ENCODE results near the gene FKBP8.
"Not testable (repeated sequence)": the region's sequence is repeated elsewhere in the genome, so short reads cannot be mapped to it uniquely, and the experiment has no call there.

FKBP8 gene

DNA sequence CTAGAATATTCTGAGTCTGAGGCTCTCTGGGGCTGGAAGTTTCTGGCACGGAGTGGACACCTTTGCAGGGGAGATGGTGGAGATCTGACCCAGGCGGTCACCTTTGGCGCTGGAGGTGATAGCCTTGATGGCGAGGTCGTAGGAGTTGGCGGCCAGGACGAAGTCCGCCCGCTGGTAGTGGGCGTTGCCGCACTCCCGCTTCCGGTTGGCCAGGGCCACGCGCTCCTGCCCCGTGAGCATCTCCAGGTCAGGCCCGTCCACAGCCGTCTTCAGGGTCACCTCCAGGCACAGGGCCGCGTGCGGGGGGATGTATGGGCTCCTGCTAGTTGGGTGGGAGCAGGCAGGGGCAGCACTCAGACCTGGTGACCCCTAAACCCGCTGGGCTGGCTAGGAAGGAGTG, 5.3 kb downstream of the FKBP8 start:
- peaks cover 43% of the 10 kb centered on the region for H3K36me3 ChIP-seq (ENCODE audit: control insufficient read depth, insufficient read depth, low read length)
- DNase-seq (ENCODE audit: low read depth, low spot score), result no peak
- H3K27ac ChIP-seq (ENCODE audit: low read length), result no peak overlapping the region
- no peaks in the 10 kb centered on the region for H3K9me3 ChIP-seq (ENCODE audit: control insufficient read depth, insufficient read depth, low read length)
- no CpG with 5 or more reads among the region's 22 CpGs for WGBS (ENCODE audit: insufficient coverage, insufficient read length)
- no peaks in the 10 kb centered on the region for H3K27me3 ChIP-seq (ENCODE audit: control insufficient read depth, insufficient read depth, low read length)
- no peak overlapping the region for H3K4me3 ChIP-seq (ENCODE audit: low read length)
- no peaks in the 10 kb centered on the region; the same call in 1 of the 2 replicates for H3K4me1 ChIP-seq (ENCODE audit: control insufficient read depth, insufficient read depth, low read length)

DNA sequence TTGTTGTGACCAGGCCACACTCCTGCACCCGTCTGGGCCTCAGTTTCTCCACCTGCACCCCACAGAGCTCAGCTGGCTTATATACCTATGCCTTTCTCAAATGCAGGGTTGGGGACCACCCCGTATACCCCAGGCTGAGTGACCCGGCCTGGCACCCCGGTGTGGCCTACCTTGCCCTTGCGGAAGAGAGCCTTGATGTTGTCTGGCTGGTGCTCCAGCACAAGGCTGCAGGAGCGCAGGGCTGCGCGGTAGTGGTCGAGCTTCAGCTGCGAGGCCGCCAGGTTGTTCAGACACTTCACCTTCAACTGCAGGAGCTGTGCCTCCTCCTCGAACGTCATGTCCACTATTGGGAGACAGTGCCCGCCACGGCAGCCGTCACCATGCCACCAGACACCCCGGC, 5.9 kb downstream of the FKBP8 start:
- Histone ChIP-seq H3K27me3 (ENCODE audit: control insufficient read depth, insufficient read depth, low read length) (no peaks in the 10 kb centered on the region), H3K36me3 (ENCODE audit: control insufficient read depth, insufficient read depth, low read length) (peaks cover 50% of the 10 kb centered on the region), H3K4me1 (ENCODE audit: control insufficient read depth, insufficient read depth, low read length) (no peaks in the 10 kb centered on the region; the same call in 1 of the 2 replicates), H3K4me3 (ENCODE audit: low read length) (no peak overlapping the region), H3K27ac (ENCODE audit: low read length) (no peak overlapping the region), H3K9me3 (ENCODE audit: control insufficient read depth, insufficient read depth, low read length) (no peaks in the 10 kb centered on the region)
- WGBS (ENCODE audit: insufficient coverage, insufficient read length), result no CpG with 5 or more reads among the region's 17 CpGs
- DNase-seq (ENCODE audit: low read depth, low spot score), result no peak

DNA sequence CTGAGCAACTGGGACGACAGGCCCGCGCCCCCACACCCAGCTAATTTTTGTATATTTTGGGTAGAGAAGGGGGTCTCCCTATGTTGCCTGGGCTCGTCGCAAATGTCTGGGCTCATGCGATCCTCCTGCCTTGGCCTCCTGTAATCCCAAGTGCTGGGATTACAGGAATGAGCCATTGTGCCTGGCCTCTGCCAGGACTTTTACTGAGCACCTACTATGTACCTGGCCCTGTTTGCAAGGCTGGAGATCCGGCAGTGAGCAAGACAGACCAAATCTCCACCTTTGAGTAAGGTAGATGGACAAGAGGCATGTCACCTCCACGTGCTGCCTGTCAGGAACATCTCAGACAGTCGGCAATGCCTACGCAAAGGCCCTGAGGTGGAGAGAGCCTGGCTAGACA, 6.9 kb downstream of the FKBP8 start:
- no peak for DNase-seq (ENCODE audit: low read depth, low spot score)
- H3K36me3 ChIP-seq (ENCODE audit: control insufficient read depth, insufficient read depth, low read length), result peaks cover 54% of the 10 kb centered on the region

DNA sequence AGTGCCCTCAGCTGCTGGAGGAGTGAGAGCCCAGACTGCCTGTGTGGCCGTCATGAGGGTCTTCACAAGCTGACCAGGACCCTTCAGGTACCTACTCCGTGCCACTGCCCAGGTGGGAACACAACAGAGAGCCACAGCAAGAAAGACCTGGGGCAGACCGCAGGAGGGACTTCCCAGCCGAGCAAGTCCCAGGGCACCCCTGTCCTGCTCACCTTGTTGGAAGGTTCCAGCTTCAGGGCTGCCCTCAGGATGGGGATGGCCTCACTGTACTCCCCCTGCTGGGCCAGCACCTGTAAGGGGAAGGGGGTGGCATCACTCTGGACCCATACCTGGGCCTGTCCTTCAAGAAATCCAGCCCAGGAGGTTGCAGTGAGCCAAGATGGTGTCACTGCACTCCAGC, 10.3 kb downstream of the FKBP8 start:
- WGBS (ENCODE audit: insufficient coverage, insufficient read length), result no CpG with 5 or more reads among the region's 4 CpGs
- Histone ChIP-seq H3K36me3 (ENCODE audit: control insufficient read depth, insufficient read depth, low read length) (peaks cover 40% of the 10 kb centered on the region), H3K4me3 (ENCODE audit: low read length) (no peak overlapping the region), H3K4me1 (ENCODE audit: control insufficient read depth, insufficient read depth, low read length) (no peaks in the 10 kb centered on the region; the same call in 1 of the 2 replicates), H3K27me3 (ENCODE audit: control insufficient read depth, insufficient read depth, low read length) (no peaks in the 10 kb centered on the region), H3K27ac (ENCODE audit: low read length) (no peak overlapping the region), H3K9me3 (ENCODE audit: control insufficient read depth, insufficient read depth, low read length) (no peaks in the 10 kb centered on the region)
- no peak for DNase-seq (ENCODE audit: low read depth, low spot score)

More for the DNA sequence above, 6.9 kb downstream of the FKBP8 start:
- H3K27me3 ChIP-seq (ENCODE audit: control insufficient read depth, insufficient read depth, low read length), result no peaks in the 10 kb centered on the region
- no peak overlapping the region for H3K4me3 ChIP-seq (ENCODE audit: low read length)
- H3K27ac ChIP-seq (ENCODE audit: low read length), result no peak overlapping the region
- no peaks in the 10 kb centered on the region; the same call in 1 of the 2 replicates for H3K4me1 ChIP-seq (ENCODE audit: control insufficient read depth, insufficient read depth, low read length)
- no peaks in the 10 kb centered on the region for H3K9me3 ChIP-seq (ENCODE audit: control insufficient read depth, insufficient read depth, low read length)
- WGBS (ENCODE audit: insufficient coverage, insufficient read length), result no CpG with 5 or more reads among the region's 10 CpGs

DNA sequence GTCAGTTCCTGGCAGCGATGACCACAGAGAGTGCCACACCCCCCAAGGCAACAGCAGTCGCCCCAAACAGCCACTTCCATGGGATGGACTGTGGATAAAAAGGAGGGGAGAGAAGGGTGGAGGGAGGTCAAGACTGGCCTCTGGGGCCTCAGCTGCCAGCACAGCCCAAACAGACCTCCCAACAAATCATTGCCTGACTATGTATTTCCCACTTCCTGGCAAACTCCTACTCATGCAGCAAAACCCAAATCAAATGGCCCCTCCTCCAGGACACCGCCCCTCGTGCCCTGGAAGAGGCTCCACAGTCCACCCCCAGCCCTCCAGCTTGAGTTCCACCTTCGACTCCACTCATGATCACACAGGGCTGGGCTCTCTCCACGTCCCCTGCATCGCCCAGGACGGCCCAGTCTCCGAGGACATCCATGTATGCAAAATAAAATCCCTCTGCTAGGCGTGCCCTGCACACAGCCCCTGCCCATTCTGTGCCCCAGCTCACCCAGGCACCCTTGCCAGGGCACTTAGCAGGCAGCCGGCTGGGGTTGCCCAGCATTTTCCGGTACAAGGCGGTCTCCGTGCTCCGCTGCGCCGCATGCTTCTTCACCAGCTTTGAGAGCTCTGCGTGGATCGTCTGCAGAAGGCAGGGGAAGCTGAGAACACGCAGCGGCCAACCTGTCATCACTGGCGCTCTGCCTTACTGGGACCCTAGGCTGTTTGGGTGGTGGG, 11.0 kb downstream of the FKBP8 start:
- Histone ChIP-seq H3K9me3 (ENCODE audit: control insufficient read depth, insufficient read depth, low read length) (no peaks in the 10 kb centered on the region), H3K4me3 (ENCODE audit: low read length) (no peak overlapping the region), H3K27ac (ENCODE audit: low read length) (no peak overlapping the region), H3K36me3 (ENCODE audit: control insufficient read depth, insufficient read depth, low read length) (peaks cover 33% of the 10 kb centered on the region), H3K4me1 (ENCODE audit: control insufficient read depth, insufficient read depth, low read length) (no peaks in the 10 kb centered on the region), H3K27me3 (ENCODE audit: control insufficient read depth, insufficient read depth, low read length) (no peaks in the 10 kb centered on the region)
- WGBS (ENCODE audit: insufficient coverage, insufficient read length), result no CpG with 5 or more reads among the region's 22 CpGs
- no peak for DNase-seq (ENCODE audit: low read depth, low spot score)

DNA sequence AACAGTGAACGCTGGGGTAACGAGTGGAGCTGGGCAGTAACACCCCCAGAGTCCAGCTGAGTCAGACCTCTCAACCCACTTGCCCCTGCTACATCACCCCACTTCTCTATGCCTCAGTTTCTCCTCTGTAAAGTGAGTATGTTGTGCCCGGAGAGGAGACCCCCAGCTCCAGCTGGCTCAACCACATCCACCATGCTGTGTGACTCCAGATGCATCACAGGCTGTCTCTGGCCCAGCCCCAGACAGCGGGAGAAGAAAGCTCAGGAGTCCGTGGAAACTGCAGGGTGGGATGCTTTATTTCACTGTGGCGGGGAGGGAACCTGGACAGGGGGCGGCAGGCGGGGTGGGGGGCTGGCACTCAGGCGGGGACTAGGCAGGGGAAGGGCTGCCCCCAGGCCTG, 11.9 kb downstream of the FKBP8 start:
- DNase-seq (ENCODE audit: low read depth, low spot score), result no peak
- peaks cover 28% of the 10 kb centered on the region for H3K36me3 ChIP-seq (ENCODE audit: control insufficient read depth, insufficient read depth, low read length)
- H3K9me3 ChIP-seq (ENCODE audit: control insufficient read depth, insufficient read depth, low read length), result no peaks in the 10 kb centered on the region
- H3K27ac ChIP-seq (ENCODE audit: low read length), result no peak overlapping the region
- WGBS (ENCODE audit: insufficient coverage, insufficient read length), result no CpG with 5 or more reads among the region's 9 CpGs
- H3K4me1 ChIP-seq (ENCODE audit: control insufficient read depth, insufficient read depth, low read length), result no peaks in the 10 kb centered on the region
- no peak overlapping the region for H3K4me3 ChIP-seq (ENCODE audit: low read length)
- H3K27me3 ChIP-seq (ENCODE audit: control insufficient read depth, insufficient read depth, low read length), result no peaks in the 10 kb centered on the region

DNA sequence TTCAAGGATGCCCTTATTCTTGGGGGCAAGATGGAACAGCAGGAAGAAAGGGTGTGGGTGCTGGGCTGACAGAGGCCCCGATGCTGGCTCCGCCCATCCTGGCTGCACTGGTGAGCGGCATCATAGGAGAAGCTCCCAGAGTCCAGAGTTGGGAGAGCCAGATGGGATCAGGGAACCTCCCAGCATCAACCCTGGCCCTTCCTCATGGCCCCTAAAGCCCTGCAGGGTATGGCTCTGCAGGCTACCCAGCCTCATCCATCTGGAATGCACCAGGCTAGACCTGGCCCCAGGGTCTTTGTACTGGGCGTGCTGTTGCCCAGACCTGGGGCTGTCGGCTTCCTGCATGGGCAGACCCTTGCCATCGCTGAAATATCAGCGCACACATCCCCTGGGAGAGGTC, 13.6 kb downstream of the FKBP8 start:
- Histone ChIP-seq H3K27me3 (ENCODE audit: control insufficient read depth, insufficient read depth, low read length) (no peaks in the 10 kb centered on the region), H3K36me3 (ENCODE audit: control insufficient read depth, insufficient read depth, low read length) (peaks cover 20% of the 10 kb centered on the region), H3K4me3 (ENCODE audit: low read length) (no peak overlapping the region), H3K27ac (ENCODE audit: low read length) (no peak overlapping the region), H3K4me1 (ENCODE audit: control insufficient read depth, insufficient read depth, low read length) (no peaks in the 10 kb centered on the region), H3K9me3 (ENCODE audit: control insufficient read depth, insufficient read depth, low read length) (no peaks in the 10 kb centered on the region)
- no CpG with 5 or more reads among the region's 7 CpGs for WGBS (ENCODE audit: insufficient coverage, insufficient read length)
- DNase-seq (ENCODE audit: low read depth, low spot score), result no peak

DNA sequence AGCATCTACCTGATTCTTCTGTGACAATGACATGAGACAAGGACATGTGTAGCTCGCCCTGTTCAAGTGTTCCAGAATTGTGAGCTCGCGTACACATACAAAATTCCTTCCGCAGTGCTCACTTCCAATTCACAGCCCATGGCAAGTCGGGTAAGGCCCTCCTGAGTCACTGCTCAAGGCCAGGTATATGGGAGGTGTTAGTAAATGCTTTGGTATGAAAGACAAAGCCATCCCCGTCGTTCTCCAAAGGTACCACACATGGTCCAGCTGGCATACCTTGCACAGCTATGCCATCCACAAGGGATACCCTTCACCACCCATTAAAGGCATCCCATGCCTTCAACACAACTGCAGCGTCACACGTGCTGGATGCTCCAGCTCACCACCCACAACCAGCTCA, 17.1 kb downstream of the FKBP8 start:
- Histone ChIP-seq H3K4me1 (ENCODE audit: control insufficient read depth, insufficient read depth, low read length) (no peaks in the 10 kb centered on the region), H3K9me3 (ENCODE audit: control insufficient read depth, insufficient read depth, low read length) (no peaks in the 10 kb centered on the region), H3K36me3 (ENCODE audit: control insufficient read depth, insufficient read depth, low read length) (peaks cover under 1% of the 10 kb centered on the region; the same call in 1 of the 2 replicates), H3K4me3 (ENCODE audit: low read length) (no peak overlapping the region), H3K27ac (ENCODE audit: low read length) (no peak overlapping the region), H3K27me3 (ENCODE audit: control insufficient read depth, insufficient read depth, low read length) (no peaks in the 10 kb centered on the region)
- DNase-seq (ENCODE audit: low read depth, low spot score), result no peak
- no CpG with 5 or more reads among the region's 9 CpGs for WGBS (ENCODE audit: insufficient coverage, insufficient read length)

DNA sequence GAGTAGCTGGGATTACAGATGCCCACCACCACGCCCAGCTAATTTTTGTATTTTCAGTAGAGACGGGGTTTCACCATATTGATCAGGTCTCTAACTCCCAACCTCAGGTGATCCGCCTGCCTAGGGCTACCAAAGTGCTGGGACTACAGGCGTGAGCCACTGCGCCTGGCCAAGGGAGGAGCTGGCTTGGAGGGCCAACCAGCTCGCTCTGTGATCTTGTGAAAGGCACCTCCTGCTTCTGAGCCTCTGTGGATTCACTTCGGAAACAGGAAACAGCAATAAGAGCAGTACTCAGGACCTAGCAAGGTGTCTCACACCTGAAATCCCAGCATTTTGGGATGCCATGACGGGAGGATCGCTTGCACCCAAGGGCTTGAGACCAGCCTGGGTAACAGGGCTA, 19.5 kb downstream of the FKBP8 start:
- H3K4me1 ChIP-seq (ENCODE audit: control insufficient read depth, insufficient read depth, low read length), result 0 out of 2 replicates have a peak, but pooled peaks cover 2% of the 10 kb centered on the region
- no CpG with 5 or more reads among the region's 9 CpGs for WGBS (ENCODE audit: insufficient coverage, insufficient read length)
- H3K27ac ChIP-seq (ENCODE audit: low read length), result no peak overlapping the region
- H3K36me3 ChIP-seq (ENCODE audit: control insufficient read depth, insufficient read depth, low read length), result no peaks in the 10 kb centered on the region
- H3K9me3 ChIP-seq (ENCODE audit: control insufficient read depth, insufficient read depth, low read length), result no peaks in the 10 kb centered on the region
- no peak overlapping the region for H3K4me3 ChIP-seq (ENCODE audit: low read length)
- no peaks in the 10 kb centered on the region for H3K27me3 ChIP-seq (ENCODE audit: control insufficient read depth, insufficient read depth, low read length)
- DNase-seq (ENCODE audit: low read depth, low spot score), result no peak

DNA sequence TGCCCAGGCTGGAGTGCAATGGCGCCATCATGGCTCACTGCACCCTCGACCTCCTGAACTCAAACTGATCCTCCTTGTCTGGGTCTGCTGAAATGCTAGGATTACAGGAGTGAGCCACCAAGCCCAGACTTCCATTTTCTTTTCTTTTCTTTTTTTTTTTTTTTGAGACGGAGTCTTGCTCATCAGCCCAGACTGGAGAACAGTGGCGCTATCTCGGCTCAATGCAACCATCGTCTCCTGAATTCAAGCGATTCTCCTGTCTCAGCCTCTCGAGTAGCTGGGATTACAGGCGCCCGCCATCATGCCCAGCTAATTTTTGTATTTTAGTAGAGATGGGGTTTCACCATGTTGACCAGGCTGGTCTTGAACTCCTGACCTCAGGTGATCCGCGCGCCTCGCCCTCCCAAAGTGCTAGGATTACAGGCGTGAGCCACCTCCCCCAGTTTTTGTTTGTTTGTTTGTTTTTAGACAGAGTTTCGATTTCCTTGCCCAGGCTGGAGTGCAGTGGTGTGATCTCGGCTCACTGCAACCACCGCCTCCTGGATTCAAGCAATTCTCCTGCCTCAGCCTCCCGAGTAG, 20.4 kb downstream of the FKBP8 start:
- not testable (repeated sequence) for DNase-seq (ENCODE audit: low read depth, low spot score); H3K36me3 ChIP-seq (ENCODE audit: control insufficient read depth, insufficient read depth, low read length); H3K27ac ChIP-seq (ENCODE audit: low read length); H3K4me3 ChIP-seq (ENCODE audit: low read length); H3K4me1 ChIP-seq (ENCODE audit: control insufficient read depth, insufficient read depth, low read length); H3K9me3 ChIP-seq (ENCODE audit: control insufficient read depth, insufficient read depth, low read length); H3K27me3 ChIP-seq (ENCODE audit: control insufficient read depth, insufficient read depth, low read length)
- no CpG with 5 or more reads among the region's 19 CpGs for WGBS (ENCODE audit: insufficient coverage, insufficient read length)

Measured in iPS DF 6.9 (cell line).